NCI-H1694 treated with DMSO at 0.1 percent for 48 hours (cell line): ENCODE data around the gene TNRC18.

Experiments
- DNase-seq: peaks from one replicate; lab custom pipeline; 2025; lab: John Stamatoyannopoulos, UW

The TNRC18 gene

DNA sequence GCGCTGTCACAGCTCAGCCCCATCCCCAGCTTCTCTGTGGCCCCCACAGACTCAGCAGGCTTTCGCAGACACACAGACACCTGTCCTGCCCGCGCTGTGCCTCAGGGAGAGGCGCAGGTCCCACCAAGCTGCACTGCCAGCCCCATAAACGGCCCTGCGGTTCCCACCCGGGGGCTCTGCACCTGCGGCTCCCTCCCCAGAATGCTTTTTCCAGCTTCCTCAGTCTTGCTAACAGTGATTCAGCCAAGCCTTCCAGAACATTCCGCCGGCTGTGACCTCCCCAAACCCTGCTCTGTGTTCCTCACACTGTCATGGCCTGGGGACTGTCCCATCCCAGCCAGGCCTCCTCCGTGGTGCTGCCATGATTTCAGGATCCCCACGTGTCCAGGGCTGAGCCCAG lies 27.8 kb upstream of the TNRC18 start:
- no peak for DNase-seq

GRCh38 chr7:5450549-5451327 lies 27.1 kb upstream of the TNRC18 start:
- peak; percentile 56 for DNase-seq

DNA sequence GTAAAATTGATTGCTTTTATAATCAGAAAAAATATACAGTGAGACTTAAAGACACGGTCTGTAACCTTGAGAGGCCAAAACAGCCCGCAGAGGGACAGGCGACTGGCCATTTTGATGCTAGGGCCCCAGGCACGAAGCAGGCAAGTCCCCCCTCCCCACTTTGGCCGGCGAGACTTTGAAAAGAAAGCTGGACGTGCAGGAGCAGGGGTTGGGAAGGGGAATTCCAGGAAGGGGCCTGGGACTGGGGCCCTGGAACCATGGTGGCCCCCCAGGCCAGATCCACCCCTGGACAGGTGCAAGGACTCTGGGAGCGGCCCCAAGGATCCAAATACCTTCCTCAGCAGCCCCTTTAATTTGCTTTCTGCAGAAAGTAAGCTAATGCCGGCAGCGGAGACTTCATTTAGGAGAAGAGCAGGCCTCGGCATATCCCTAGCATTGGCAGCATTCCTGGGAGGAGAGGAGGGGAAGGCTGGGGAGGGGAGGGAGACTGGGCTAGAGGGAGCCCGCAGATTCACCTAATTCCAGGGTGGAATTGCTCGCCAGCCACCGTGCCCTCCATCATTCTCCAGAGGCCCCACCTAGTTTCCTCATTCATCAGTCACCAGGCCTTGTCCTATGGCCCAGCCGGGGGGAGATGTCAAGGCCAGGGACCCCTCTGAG lies 24.9 kb upstream of the TNRC18 start:
- peak; percentile 59 for DNase-seq

DNA sequence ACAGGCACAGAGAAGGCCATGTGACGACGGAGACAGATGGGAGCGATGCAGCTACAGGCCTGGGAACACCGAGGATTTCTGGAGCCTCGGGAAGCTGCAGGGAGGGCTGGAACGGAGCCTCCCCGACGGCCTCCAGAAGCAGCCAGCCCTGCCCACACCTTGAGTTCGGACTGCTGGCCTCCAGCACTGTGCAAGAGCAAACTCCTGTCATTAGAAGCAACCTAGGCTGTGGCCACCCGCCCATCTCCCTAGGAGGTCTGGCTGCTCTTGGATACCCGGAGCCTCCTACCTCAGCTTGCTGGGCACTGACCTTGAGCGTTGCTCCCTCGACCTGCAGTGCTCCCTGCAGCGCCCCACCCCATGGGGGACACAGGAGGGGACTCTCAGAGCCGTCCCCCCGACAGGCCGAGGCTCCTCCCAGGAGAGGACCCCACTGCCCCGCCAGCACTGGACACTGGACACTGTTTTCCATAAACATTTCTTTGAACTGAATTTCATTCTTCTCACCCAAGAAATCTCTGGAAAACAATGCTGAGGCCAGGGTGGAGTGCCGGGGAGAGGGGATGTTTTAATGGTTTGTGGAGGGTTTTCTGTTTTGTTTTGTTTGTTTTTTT lies 22.5 kb upstream of the TNRC18 start:
- peak; percentile 26 for DNase-seq

GRCh38 chr7:5443678-5444077 lies 20.0 kb upstream of the TNRC18 start:
- DNase-seq: no peak

- DNase-seq: no peak
These were observed 19.2 kb upstream of the TNRC18 start for GRCh38 chr7:5442757-5443305.

- peak; percentile 24 for DNase-seq
These were observed 18.3 kb upstream of the TNRC18 start for GRCh38 chr7:5441840-5442503.

GRCh38 chr7:5439572-5440496 lies 16.2 kb upstream of the TNRC18 start:
- no peak for DNase-seq

- no peak for DNase-seq
These were observed 15.6 kb upstream of the TNRC18 start for GRCh38 chr7:5439209-5439571.

GRCh38 chr7:5437987-5438386 lies 14.4 kb upstream of the TNRC18 start:
- DNase-seq: no peak

GRCh38 chr7:5437348-5437892 lies 13.8 kb upstream of the TNRC18 start:
- DNase-seq: no peak

GRCh38 chr7:5436003-5436678 lies 12.5 kb upstream of the TNRC18 start:
- DNase-seq: no peak

GRCh38 chr7:5435291-5436002 lies 11.8 kb upstream of the TNRC18 start:
- no peak for DNase-seq

- DNase-seq: no peak
These were observed 9.5 kb upstream of the TNRC18 start for GRCh38 chr7:5433181-5433580.

DNA sequence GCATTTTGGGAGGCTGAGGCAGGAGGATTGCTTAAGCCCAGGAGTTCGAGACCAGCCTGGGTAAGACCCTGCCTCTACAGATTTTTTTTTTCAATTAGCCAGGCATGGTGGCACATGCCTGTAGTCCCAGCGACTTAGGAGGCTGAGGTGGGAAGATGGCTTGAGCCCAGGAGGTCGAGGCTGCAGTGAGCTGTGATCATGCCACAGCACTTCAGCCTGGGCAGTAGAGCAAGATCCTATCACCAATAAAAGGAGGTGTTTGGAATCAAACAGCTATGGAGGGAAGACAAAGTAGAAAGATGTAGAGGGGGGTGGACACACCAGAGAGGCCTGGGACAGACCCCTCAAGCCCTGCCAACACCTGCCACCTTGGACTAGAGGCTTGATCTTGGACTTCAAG lies 9.1 kb upstream of the TNRC18 start:
- no peak for DNase-seq

DNA sequence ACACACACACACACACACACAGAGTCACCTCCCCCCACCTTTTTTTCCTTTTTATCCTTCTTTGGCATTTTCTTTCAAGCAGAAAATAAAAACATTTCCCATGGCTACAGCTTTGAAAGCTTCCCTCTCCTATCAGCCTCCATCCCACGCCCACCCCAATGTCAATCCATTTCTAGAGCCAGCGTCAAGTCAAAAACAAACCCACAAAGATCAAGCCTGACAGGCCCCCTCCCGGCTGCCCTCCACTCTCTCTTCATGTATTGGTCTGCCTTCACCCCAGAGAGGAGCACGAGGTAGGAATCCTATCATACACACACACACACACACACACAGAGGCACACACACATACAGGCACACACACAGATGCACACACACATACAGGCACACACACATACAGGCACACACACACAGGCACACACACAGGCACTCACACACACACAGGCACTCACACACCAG lies 8.0 kb upstream of the TNRC18 start:
- DNase-seq: no peak

GRCh38 chr7:5430612-5430947 lies 6.9 kb upstream of the TNRC18 start:
- DNase-seq: no peak

DNA sequence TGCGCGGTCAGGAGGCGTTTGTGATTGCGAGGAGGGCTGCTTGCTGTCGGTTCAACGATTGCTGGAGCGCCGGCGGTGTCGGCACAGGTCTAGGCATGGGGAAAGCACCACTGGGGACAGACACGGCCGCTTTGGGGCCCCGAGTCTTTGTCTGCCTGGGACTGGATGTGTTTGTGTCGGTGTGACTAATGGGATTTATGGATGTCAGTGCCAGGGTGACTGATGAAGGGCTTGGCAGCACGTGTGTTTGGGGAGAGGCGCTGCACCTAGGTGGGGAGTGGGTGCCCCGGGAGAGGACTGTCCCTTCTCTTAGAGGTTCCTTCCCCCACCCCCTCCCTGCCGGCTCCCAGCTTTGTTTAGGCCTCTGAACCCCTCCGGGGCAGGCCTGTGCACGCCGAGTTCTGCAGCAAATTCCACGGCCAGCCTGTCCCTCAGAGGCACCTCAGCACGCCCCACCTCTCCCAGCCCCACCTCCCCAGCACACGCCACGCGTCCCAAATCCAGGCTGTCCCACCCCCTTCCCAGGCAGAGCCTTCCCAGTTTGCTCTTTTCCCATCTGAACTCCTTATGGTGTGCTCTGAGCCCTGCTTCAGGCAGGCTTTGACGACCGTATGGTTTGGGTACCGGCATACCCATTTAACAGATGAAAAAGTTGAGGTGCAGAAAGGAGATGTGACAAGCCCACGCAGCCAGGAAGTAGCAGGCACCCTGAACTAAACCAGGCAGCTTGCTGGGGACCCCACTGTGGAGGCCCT lies 6.4 kb upstream of the TNRC18 start:
- peak; percentile 88 for DNase-seq

- DNase-seq: no peak
These were observed 5.7 kb upstream of the TNRC18 start for GRCh38 chr7:5429253-5429856.
